GM13977 (cell line): ENCODE data around the gene ZNF831.

ENCODE experiments used
- DNase-seq: peaks from one replicate; pipeline ENCODE4 v3.0.0; 2012; ENCODE audit warnings: low spot score
- in situ Hi-C: fragments of 300-500 bp; cut with MboI; formaldehyde crosslinking; loops from one replicate; pipeline ENCODE4 v1.12.0; 2022; ENCODE audit warnings: low sequenced_read_pairs, low pct_unique_long_range_greater_than_20kb, mixed read lengths, inconsistent platforms; ENCODE audit not compliant: unreplicated experiment
- TF ChIP-seq, protein P1 (sequence below): IDR thresholded peaks from 2 replicates; pipeline ENCODE4 v1.5.1; 2012; ENCODE audit warnings: mild to moderate bottlenecking, control low read depth; ENCODE audit not compliant: insufficient read depth; ENCODE audit errors: extremely low read depth, missing control alignments

ZNF831 gene

DNA sequence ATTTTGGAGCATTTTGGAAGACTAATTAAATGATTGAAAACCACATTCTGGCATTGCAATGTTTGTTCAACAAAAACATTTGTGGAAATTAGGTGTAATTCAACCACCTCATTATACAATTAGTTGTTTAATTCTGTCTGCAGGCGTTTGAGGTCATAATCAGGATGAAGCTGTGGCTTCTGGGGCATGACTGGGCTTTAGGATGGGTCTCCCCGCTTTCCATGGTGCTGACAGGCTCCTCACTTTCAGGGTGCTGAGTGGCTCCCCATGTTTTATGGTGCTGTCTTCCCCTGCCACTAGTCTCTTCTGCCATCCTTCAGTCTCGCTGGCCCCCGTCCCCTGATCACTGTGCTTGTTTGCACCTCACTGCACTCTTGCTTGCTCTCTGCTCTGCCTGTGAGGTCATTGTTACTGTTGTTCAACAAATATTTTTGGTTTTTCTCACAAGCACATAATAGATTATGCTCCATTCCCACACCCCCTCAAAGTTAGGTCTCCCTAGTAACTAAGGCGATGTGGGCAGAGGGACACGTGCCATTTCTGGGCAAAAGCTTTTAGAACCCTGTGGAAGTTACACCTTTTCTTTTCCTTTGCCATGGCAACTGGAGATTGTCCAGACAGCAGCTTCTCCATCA, 25.4 kb upstream of the ZNF831 start:
- in situ Hi-C loops: no loop called here
- DNase-seq: no peak
- TF ChIP-seq, protein P1, sequence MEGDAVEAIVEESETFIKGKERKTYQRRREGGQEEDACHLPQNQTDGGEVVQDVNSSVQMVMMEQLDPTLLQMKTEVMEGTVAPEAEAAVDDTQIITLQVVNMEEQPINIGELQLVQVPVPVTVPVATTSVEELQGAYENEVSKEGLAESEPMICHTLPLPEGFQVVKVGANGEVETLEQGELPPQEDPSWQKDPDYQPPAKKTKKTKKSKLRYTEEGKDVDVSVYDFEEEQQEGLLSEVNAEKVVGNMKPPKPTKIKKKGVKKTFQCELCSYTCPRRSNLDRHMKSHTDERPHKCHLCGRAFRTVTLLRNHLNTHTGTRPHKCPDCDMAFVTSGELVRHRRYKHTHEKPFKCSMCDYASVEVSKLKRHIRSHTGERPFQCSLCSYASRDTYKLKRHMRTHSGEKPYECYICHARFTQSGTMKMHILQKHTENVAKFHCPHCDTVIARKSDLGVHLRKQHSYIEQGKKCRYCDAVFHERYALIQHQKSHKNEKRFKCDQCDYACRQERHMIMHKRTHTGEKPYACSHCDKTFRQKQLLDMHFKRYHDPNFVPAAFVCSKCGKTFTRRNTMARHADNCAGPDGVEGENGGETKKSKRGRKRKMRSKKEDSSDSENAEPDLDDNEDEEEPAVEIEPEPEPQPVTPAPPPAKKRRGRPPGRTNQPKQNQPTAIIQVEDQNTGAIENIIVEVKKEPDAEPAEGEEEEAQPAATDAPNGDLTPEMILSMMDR: no peak

GRCh38 chr20:59139998-59140397, 23.6 kb upstream of the ZNF831 start:
- in situ Hi-C loops: no loop called here
- TF ChIP-seq, protein P1: no peak
- DNase-seq: no peak

- DNase-seq: no peak
- in situ Hi-C loops: no loop called here
- TF ChIP-seq, protein P1: no peak
Observed at GRCh38 chr20:59141818-59142581, 21.6 kb upstream of the ZNF831 start.

GRCh38 chr20:59143326-59143725, 20.3 kb upstream of the ZNF831 start:
- TF ChIP-seq, protein P1: no peak
- no peak for DNase-seq
- in situ Hi-C loops: no loop called here

DNA sequence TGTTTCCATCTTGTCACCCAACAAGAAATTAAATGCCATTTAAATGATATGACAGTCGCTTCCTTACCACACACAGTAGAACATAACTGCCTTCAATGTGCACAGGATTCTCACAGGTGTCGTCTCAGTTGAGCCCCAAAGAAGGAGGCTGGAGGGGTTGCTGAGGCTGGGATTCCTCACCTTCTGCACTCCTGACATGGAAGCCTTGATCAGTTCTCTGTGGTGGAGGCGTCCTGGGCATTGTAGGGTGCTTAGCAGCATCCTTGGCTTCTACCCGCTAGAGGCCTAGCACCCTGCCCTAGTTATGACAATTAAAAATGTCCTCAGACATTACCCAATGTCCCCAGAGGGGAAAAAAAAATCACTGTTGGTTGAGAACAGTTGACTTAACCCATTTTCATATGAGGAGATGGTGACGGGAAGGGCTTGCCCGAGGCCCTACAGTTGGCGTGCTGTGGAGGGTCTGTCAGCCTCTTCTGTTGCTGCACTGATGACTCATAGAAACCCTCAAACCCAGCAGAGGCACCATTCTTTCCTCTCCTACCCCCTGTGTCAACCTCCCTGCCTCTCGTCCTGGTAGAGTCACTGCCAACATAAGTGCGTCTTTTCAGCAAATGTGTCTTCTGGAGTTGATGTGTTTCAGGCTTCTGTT, 19.3 kb upstream of the ZNF831 start:
- in situ Hi-C loops: no loop called here

GRCh38 chr20:59144831-59145196, 18.8 kb upstream of the ZNF831 start:
- in situ Hi-C loops: no loop called here
- TF ChIP-seq, protein P1: no peak
- no peak for DNase-seq

More for the DNA sequence above, 19.3 kb upstream of the ZNF831 start:
- TF ChIP-seq, protein P1: no peak
- DNase-seq: no peak
